K562 (cell line): ENCODE data around the gene PFKP. TPM values are rescaled to one million over a fixed set of nuclear protein-coding genes. Genes with fewer than 3 reads are reported as not detected.

ENCODE experiments used
- ATAC-seq: fragments of 200-7000 bp; cut with Tn5 transposase; 3 replicates; pipeline ENCODE4 v1.9.1; 2020; ENCODE audit warnings: moderate library complexity
- BruUV-seq: library from RNA; stranded (reverse); fragments of 400-500 nt; replicated peaks from 2 replicates; lab custom pipeline; 2021; lab: Mats Ljungman, UMichigan
- CTCF ChIA-PET: fragments of 300-600 bp; formaldehyde crosslinking; extraction: SDS; loops from one replicate; lab custom pipeline; 2021; ENCODE audit warnings: low intra/inter-chr PET ratio; lab: Yijun Ruan, JAX
- POLR2A ChIA-PET: fragments of 300-600, 350-650 bp; sonication (Branson Sonifier 250); formaldehyde crosslinking; extraction: SDS; loops from one replicate; lab custom pipeline; 2021; ENCODE audit warnings: antibody characterized with exemption, inconsistent platforms; lab: Yijun Ruan, JAX
- DNase-seq, 4 experiments: peaks; one replicate each; pipeline versions ENCODE4 v3.0.0 to v3.0.0-alpha.2; 2011 to 2018; ENCODE audit warnings: low spot score in 3 of 4, mixed read lengths in 3 of 4; ENCODE audit errors: extremely low read depth in 1 of 4
- FAIRE-seq: peaks from 2 replicates; lab custom pipeline; 2011; peaks lifted over from hg19 to GRCh38; lab: Jason Lieb, UNC
- H2AFZ ChIP-seq: 2 replicates; pipeline ENCODE4 v1.6.0; 2011; ENCODE audit warnings: low read depth, low read length, control low read depth, inconsistent platforms
- H3K27ac ChIP-seq: fragments of 200-600 bp; 3 replicates; pipeline ENCODE4 v1.8.0; 2011; ENCODE audit warnings: low read depth, mild to moderate bottlenecking, control low read depth, inconsistent platforms, low read length, moderate library complexity, mixed read lengths; ENCODE audit errors: extremely low read depth
- H3K27me3 ChIP-seq, 2 experiments: fragments of 300-600 bp in 1 of 2; 2 replicates in 1 of 2; 3 replicates in 1 of 2; pipeline versions ENCODE4 v1.6.0 to v1.8.0; 2011; ENCODE audit warnings: inconsistent platforms in 2 of 2, low read length in 2 of 2, mild to moderate bottlenecking in 1 of 2, mixed read lengths in 1 of 2, moderate library complexity in 1 of 2; ENCODE audit not compliant: control insufficient read depth in 2 of 2, insufficient read depth in 2 of 2
- H3K36me3 ChIP-seq: fragments of 300-600 bp; 3 replicates; pipeline ENCODE4 v1.8.0; 2011; ENCODE audit warnings: mild to moderate bottlenecking, low read length, inconsistent platforms; ENCODE audit not compliant: control insufficient read depth, insufficient read depth
- H3K4me1 ChIP-seq, 2 experiments: fragments of 200-600 bp in 1 of 2; replicated peaks in 1 of 2; 2 replicates in 1 of 2; 3 replicates in 1 of 2; pipeline versions ENCODE4 v1.5.1 to v1.8.0; 2011; ENCODE audit warnings: inconsistent platforms in 2 of 2, low read length in 2 of 2, mild to moderate bottlenecking in 1 of 2, mixed read lengths in 1 of 2, moderate library complexity in 1 of 2; ENCODE audit not compliant: control insufficient read depth in 2 of 2, insufficient read depth in 2 of 2
- H3K4me2 ChIP-seq: 2 replicates; pipeline ENCODE4 v1.6.1; 2011; ENCODE audit warnings: low read length, control low read depth, inconsistent platforms, mixed read lengths; ENCODE audit not compliant: insufficient read depth
- H3K4me3 ChIP-seq: fragments of 200-600 bp; sonication (generic), shearing (Covaris generic); 2 replicates; pipeline ENCODE4 v1.5.1; 2016; ENCODE audit warnings: control low read depth, inconsistent platforms
- H3K79me2 ChIP-seq: fragments of 200-600 bp; 3 replicates; pipeline ENCODE4 v1.8.0; 2011; ENCODE audit warnings: low read length, inconsistent platforms; ENCODE audit not compliant: control insufficient read depth, insufficient read depth
- H3K9ac ChIP-seq, 2 experiments: 2 replicates each; pipeline versions ENCODE4 v1.6.0 to v1.6.1; 2011; ENCODE audit warnings: low read depth in 2 of 2, low read length in 2 of 2, control low read depth in 1 of 2, inconsistent platforms in 1 of 2, mild to moderate bottlenecking in 1 of 2, mixed read lengths in 1 of 2; ENCODE audit not compliant: insufficient read depth in 1 of 2
- H3K9me1 ChIP-seq: one replicate; pipeline ENCODE4 v1.6.0; 2011; ENCODE audit warnings: inconsistent platforms, mild to moderate bottlenecking, low read length, moderate library complexity; ENCODE audit not compliant: control insufficient read depth, insufficient read depth
- H3K9me3 ChIP-seq: replicated peaks from 2 replicates; pipeline ENCODE4 v1.5.1; 2011; ENCODE audit warnings: low read depth, low read length, inconsistent platforms; ENCODE audit not compliant: control insufficient read depth, insufficient read depth
- H4K20me1 ChIP-seq: replicated peaks from 2 replicates; pipeline ENCODE4 v1.6.1; 2011; ENCODE audit warnings: low read length, inconsistent platforms, mixed read lengths; ENCODE audit not compliant: control insufficient read depth, insufficient read depth
- MAFK ChIP-seq: IDR thresholded peaks from 2 replicates; pipeline ENCODE4 v1.6.1; 2011; ENCODE audit warnings: low read length, improper control_type of control experiment
- NFATC3 ChIP-seq: fragments of 450-650 bp; IDR thresholded peaks from 2 replicates; pipeline ENCODE4 v1.6.1; 2017; ENCODE audit warnings: mild to moderate bottlenecking
- NFE2 ChIP-seq: IDR thresholded peaks from 2 replicates; pipeline ENCODE4 v1.6.1; 2014; ENCODE audit warnings: antibody characterized with exemption, low read depth
- PKNOX1 ChIP-seq: fragments of 450-650 bp; IDR thresholded peaks from 2 replicates; pipeline ENCODE4 v1.6.1; 2016
- POLR2B ChIP-seq: fragments of 450-650 bp; IDR thresholded peaks from 2 replicates; pipeline ENCODE4 v1.6.1; 2018; ENCODE audit warnings: low read depth; ENCODE audit not compliant: partially characterized antibody
- RCOR1 ChIP-seq, 2 experiments: IDR thresholded peaks; 2 replicates each; pipeline ENCODE4 v1.6.1; 2012; ENCODE audit warnings: low read depth in 2 of 2, low read length in 2 of 2, borderline replicate concordance in 1 of 2, improper control_type of control experiment in 1 of 2
- THRB ChIP-seq: fragments of 450-650 bp; formaldehyde crosslinking; conservative IDR thresholded peaks from 2 replicates; pipeline ENCODE4 v1.4.0; 2022; ENCODE audit warnings: mild to moderate bottlenecking, missing genetic modification characterization
- UBTF ChIP-seq, 2 experiments: IDR thresholded peaks; 2 replicates each; pipeline ENCODE4 v1.6.1; 2012; ENCODE audit warnings: improper control_type of control experiment in 2 of 2, low read depth in 2 of 2, low read length in 2 of 2, borderline replicate concordance in 1 of 2
- VEZF1 ChIP-seq: fragments of 200-800 bp; sonication (Bioruptor generic); IDR thresholded peaks from 2 replicates; pipeline ENCODE4 v1.6.1; 2017; ENCODE audit warnings: missing genetic modification characterization, missing compliant biosample characterization
- ZBTB34 ChIP-seq: fragments of 250-450 bp; sonication (Bioruptor Pico); IDR thresholded peaks from 2 replicates; pipeline ENCODE4 v1.8.0; 2021; ENCODE audit warnings: mild to moderate bottlenecking, moderate library complexity
- ZNF584 ChIP-seq: fragments of 200-800 bp; sonication (Bioruptor generic); IDR thresholded peaks from 2 replicates; pipeline ENCODE4 v1.6.1; 2016; ENCODE audit warnings: low read depth, mild to moderate bottlenecking, missing genetic modification characterization, missing compliant biosample characterization
- WGBS: fragments of 100-300 bp; shearing (Covaris generic); methylation state at CpG from one replicate; pipeline ENCODE4 v1.1.6; 2016; ENCODE audit warnings: low coverage, mixed read lengths; ENCODE audit not compliant: insufficient coverage; ENCODE audit errors: missing lambda C conversion rate; 5-methylcytosine and 5-hydroxymethylcytosine counted together
- in situ Hi-C: fragments of 300-500 bp; cut with MboI; formaldehyde crosslinking; loops from 4 replicates; pipeline ENCODE4 v1.15.0; 2018; ENCODE audit warnings: inconsistent platforms, mixed read lengths
- intact Hi-C: fragments of 100-400 bp; cut with micrococcal nuclease; formaldehyde crosslinking; loops from 2 replicates; pipeline ENCODE4 v1.14.2; 2022
- polyA plus RNA-seq, 8 experiments: library from polyadenylated mRNA; depleted of rRNA in 4 of 8; stranded (reverse) in 5 of 8; unstranded in 3 of 8; fragments of >200 nt; fragmentation: Nextera tagmentation in 2 of 8; fragmentation: Illumina TruSeq in 1 of 8; extraction: Ambion mirVana in 2 of 8; extraction: Trizol in 1 of 8; gene quantifications; 2 replicates each; pipeline versions ENCODE4 v1.2.1 to v1.2.3, GENCODE V29; 2011 to 2014; ENCODE audit warnings: inconsistent platforms in 1 of 8, missing spikeins in 1 of 8
- total RNA-seq, 7 experiments: library from RNA; depleted of rRNA in 6 of 7; stranded (reverse); fragments of >200 nt in 6 of 7; fragmentation: Illumina TruSeq in 2 of 7; extraction: Trizol in 2 of 7; gene quantifications; 2 replicates each; pipeline versions ENCODE4 v1.2.1 to v1.2.3, GENCODE V29; 2011 to 2021; ENCODE audit warnings: low replicate concordance in 1 of 7

PFKP gene
- total and polyA plus RNA-seq, 9 of the 15 experiments (the other 6 are each of a cell fraction or from before 2014, with no cell fraction given): 23.5 to 116 (median 62.1) TPM

- in situ Hi-C loops: loop anchor here (5.0 kb wide), 1 partner anchor 121 kb away; no protein-coding TSS in a partner anchor
- TF ChIP-seq MAFK: peak; percentile 72
- no peak for TF ChIP-seq NFATC3
- TF ChIP-seq ZNF584 (CRISPR knock-in tag): no peak
- peak; percentile 25; the same call in 1 of the 2 replicates for TF ChIP-seq PKNOX1
- no peak for TF ChIP-seq POLR2B
- TF ChIP-seq THRB (CRISPR knock-in tag): no peak
- TF ChIP-seq UBTF (IDR thresholded peaks at IDR 0.05; ENCODE audit: borderline replicate concordance in 1 of 2, low read depth in 2 of 2, low read length in 2 of 2): 0 out of 4 replicates have a peak, but pooled peaks of 1 of the 2 experiments have one; percentile 20
- TF ChIP-seq VEZF1 (CRISPR knock-in tag): peak; percentile 24; the same call in 1 of the 2 replicates
- peak; percentile 44 for TF ChIP-seq NFE2
- no peak for TF ChIP-seq ZBTB34
- peak in 1 of 2 experiments; percentile 60; a peak in 1 of 4 replicates for TF ChIP-seq RCOR1 (IDR thresholded peaks at IDR 0.05; ENCODE audit: borderline replicate concordance in 1 of 2, low read depth in 2 of 2, low read length in 2 of 2)
Measured at GRCh38 chr10:3048119-3049019, 19.0 kb upstream of the PFKP start.

More at GRCh38 chr10:3048119-3049019, 19.0 kb upstream of the PFKP start:
- H2AFZ ChIP-seq: peak overlapping the region; percentile 61
- H3K27ac ChIP-seq: no peak overlapping the region
- no peaks in the 10 kb centered on the region for H4K20me1 ChIP-seq
- peak; percentile 70 for FAIRE-seq
- ChIA-PET POLR2A (no interaction called here), CTCF (no interaction called here)
- BruUV-seq: no TSS peak
- intact Hi-C loops: no loop called here
- H3K4me1 ChIP-seq: peaks cover 17 to 28% of the 10 kb centered on the region in 2 experiments
- H3K4me2 ChIP-seq: no peak overlapping the region
- 43% methylated on average over 12 of the region's 17 CpGs for WGBS
- H3K9ac ChIP-seq: no peak overlapping the region
- peak; percentile 18 to 68 (median 42) for DNase-seq
- no peaks in the 10 kb centered on the region for H3K9me1 ChIP-seq
- no peaks in the 10 kb centered on the region for H3K9me3 ChIP-seq
- ATAC-seq: peak; percentile 79
- no peaks in the 10 kb centered on the region for H3K79me2 ChIP-seq
- H3K27me3 ChIP-seq: no peaks in the 10 kb centered on the region
- no peaks in the 10 kb centered on the region for H3K36me3 ChIP-seq
- H3K4me3 ChIP-seq: no peak overlapping the region
